Melanocyte of skin (primary cell): Measurements from ENCODE around the gene OR6B3. TPM values are rescaled to one million over a fixed set of nuclear protein-coding genes. Genes with fewer than 3 reads are reported as not detected.

Experiments
- total RNA-seq, 2 donors: library from RNA; depleted of rRNA; stranded (reverse); fragments of >200 nt; gene quantifications; 2 replicates each; pipeline ENCODE4 v1.2.3, GENCODE V29; 2012

OR6B3 gene
- not detected for total RNA-seq

GRCh38 chr2:240053173-240054155 lies at the start of gene OR6B3:
Gene OR6B3 (minus strand): TSS chr2:240053521.

DNA sequence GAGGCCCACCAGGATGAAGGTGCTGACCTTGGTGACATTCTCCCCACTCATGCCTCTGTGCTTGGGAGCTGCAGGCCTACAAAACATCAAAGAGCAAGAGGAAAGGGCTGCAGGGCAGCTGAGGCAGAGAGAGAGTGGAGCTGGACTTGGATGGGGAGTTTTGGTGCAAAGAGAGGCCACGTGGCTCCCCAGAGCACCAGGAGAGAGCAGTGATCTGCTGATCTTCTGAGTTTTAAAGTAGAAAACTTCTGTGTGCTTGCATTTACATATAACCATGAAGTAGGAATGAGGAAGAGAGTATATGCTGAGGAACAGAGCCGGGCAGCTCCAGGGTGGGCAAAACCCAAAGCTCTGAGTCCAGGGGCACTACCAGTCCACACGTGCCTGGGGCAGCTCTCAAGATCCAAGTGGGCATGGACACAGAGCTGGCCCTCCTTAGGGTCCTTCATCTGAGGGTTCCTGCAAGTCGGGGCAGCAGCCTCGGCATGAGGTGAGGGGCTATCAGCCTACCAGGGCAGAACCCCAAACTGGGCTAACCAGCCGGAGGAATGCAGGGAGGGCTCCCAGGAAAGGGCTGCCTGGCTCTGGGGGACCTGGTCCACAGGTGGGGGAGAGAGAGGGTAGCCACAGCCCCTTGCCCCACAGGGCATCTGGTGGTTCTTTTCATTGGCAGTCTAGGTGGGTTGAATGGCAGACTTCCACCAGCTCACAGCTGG lies 22.8 kb downstream of the OR6B3 start, which contains the start of gene OR6B2:
TSS of gene OR6B2 (minus strand) at position 51 of the 716 bp plus-strand sequence. CDS start at position 51, 0 bp downstream.

Other genes with a start within 250 kb of the OR6B3 start
- gene NDUFA10, start 28.2 kb downstream of the OR6B3 start, total RNA-seq = 10 to 100 TPM; 71.9 to 80.6 TPM
- not detected for gene OR6B2, start 23.1 kb downstream of the OR6B3 start, total RNA-seq
- 10 to 100 TPM; 69.2 to 98.2 TPM for gene COPS9, start 82.8 kb upstream of the OR6B3 start, total RNA-seq
- not detected for gene OTOS, start 87.1 kb upstream of the OR6B3 start, total RNA-seq